ENCODE results near the gene SLCO2A1.

- TF ChIP-seq, protein P1, sequence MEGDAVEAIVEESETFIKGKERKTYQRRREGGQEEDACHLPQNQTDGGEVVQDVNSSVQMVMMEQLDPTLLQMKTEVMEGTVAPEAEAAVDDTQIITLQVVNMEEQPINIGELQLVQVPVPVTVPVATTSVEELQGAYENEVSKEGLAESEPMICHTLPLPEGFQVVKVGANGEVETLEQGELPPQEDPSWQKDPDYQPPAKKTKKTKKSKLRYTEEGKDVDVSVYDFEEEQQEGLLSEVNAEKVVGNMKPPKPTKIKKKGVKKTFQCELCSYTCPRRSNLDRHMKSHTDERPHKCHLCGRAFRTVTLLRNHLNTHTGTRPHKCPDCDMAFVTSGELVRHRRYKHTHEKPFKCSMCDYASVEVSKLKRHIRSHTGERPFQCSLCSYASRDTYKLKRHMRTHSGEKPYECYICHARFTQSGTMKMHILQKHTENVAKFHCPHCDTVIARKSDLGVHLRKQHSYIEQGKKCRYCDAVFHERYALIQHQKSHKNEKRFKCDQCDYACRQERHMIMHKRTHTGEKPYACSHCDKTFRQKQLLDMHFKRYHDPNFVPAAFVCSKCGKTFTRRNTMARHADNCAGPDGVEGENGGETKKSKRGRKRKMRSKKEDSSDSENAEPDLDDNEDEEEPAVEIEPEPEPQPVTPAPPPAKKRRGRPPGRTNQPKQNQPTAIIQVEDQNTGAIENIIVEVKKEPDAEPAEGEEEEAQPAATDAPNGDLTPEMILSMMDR (IDR thresholded peaks at IDR 0.05), result no peak
- no peak for TF ChIP-seq POLR2A (IDR thresholded peaks at IDR 0.05)
These were observed 80.3 kb downstream of the SLCO2A1 start for GRCh38 chr3:133949438-133949837.

Data from body of pancreas (tissue), 4 donors.